ENCODE results near the gene RNF8.

RNF8 gene

GRCh38 chr6:37372116-37372515 is 18.3 kb downstream of the RNF8 start:
- H3K4me3 ChIP-seq (ENCODE audit: low read length): no peak overlapping the region
- peak; percentile 31 for DNase-seq (ENCODE audit: low read depth)
- TF ChIP-seq CTCF (IDR thresholded peaks at IDR 0.05; ENCODE audit: insufficient read depth, low read depth, low read length, missing control alignments): no peak

GRCh38 chr6:37373822-37374471 is 20.2 kb downstream of the RNF8 start:
- H3K4me3 ChIP-seq (ENCODE audit: low read length): no peak overlapping the region
- TF ChIP-seq CTCF (IDR thresholded peaks at IDR 0.05; ENCODE audit: insufficient read depth, low read depth, low read length, missing control alignments): no peak
- DNase-seq (ENCODE audit: low read depth): peak; percentile 55

- H3K4me3 ChIP-seq (ENCODE audit: low read length): no peak overlapping the region
- DNase-seq (ENCODE audit: low read depth): peak; percentile 60
- no peak for TF ChIP-seq CTCF (IDR thresholded peaks at IDR 0.05; ENCODE audit: insufficient read depth, low read depth, low read length, missing control alignments)
These were observed 21.6 kb downstream of the RNF8 start for GRCh38 chr6:37375376-37375775.

- no peak for DNase-seq (ENCODE audit: low read depth)
- no peak overlapping the region for H3K4me3 ChIP-seq (ENCODE audit: low read length)
- TF ChIP-seq CTCF (IDR thresholded peaks at IDR 0.05; ENCODE audit: insufficient read depth, low read depth, low read length, missing control alignments): no peak
These were observed 22.4 kb downstream of the RNF8 start for GRCh38 chr6:37376078-37376743.

GRCh38 chr6:37381579-37381978 is 27.8 kb downstream of the RNF8 start:
- DNase-seq (ENCODE audit: low read depth): peak; percentile 83
- TF ChIP-seq CTCF (IDR thresholded peaks at IDR 0.05; ENCODE audit: insufficient read depth, low read depth, low read length, missing control alignments): peak; percentile 77
- H3K4me3 ChIP-seq (ENCODE audit: low read length): no peak overlapping the region

GRCh38 chr6:37382994-37383765 is 29.4 kb downstream of the RNF8 start:
- no peak for TF ChIP-seq CTCF (IDR thresholded peaks at IDR 0.05; ENCODE audit: insufficient read depth, low read depth, low read length, missing control alignments)
- no peak overlapping the region for H3K4me3 ChIP-seq (ENCODE audit: low read length)
- no peak for DNase-seq (ENCODE audit: low read depth)
